ENCODE measurements around the gene TFEB.

Gene TFEB

GRCh38 chr6:41699063-41699462, 36.3 kb downstream of the TFEB start:
- H3K36me3 ChIP-seq (ENCODE audit: control insufficient read depth in 2 of 2, insufficient read depth in 1 of 2, low read length in 2 of 2), result no peaks in the 10 kb centered on the region
- H3K9me3 ChIP-seq (ENCODE audit: control insufficient read depth, insufficient read depth, low read depth, low read length), result no peaks in the 10 kb centered on the region
- CTCF ChIA-PET, result interaction anchor here (0.6 to 2.7 kb wide), 7 partner anchors 10 to 331 kb away, joined by 3 to 20 read pairs (median 5); partner anchors contain the start of gene TOMM6
- POLR2A ChIA-PET, result no interaction called here
- H3K4me3 ChIP-seq (ENCODE audit: low read depth, low read length), result no peak overlapping the region
- TF ChIP-seq ZNF610 (tag by site-specific recombination; IDR thresholded peaks at IDR 0.05; ENCODE audit: borderline replicate concordance) (no peak), GLI4 (tag by site-specific recombination; IDR thresholded peaks at IDR 0.05) (no peak), BCL6B (tag by site-specific recombination; IDR thresholded peaks at IDR 0.05) (no peak), SP3 (tag by site-specific recombination; IDR thresholded peaks at IDR 0.05) (no peak), YY2 (tag by site-specific recombination; IDR thresholded peaks at IDR 0.05) (no peak), HOXD13 (CRISPR knock-in tag; IDR thresholded peaks at IDR 0.05; ENCODE audit: borderline replicate concordance) (no peak), KLF16 (tag by site-specific recombination; IDR thresholded peaks at IDR 0.05) (no peak), ZNF48 (tag by site-specific recombination; IDR thresholded peaks at IDR 0.05) (no peak), ZNF561 (tag by site-specific recombination; IDR thresholded peaks at IDR 0.05; ENCODE audit: borderline replicate concordance) (no peak)
- H3K4me1 ChIP-seq (ENCODE audit: control insufficient read depth, insufficient read depth, low read length), result no peaks in the 10 kb centered on the region
- no peak overlapping the region for H3K27ac ChIP-seq (ENCODE audit: extremely low read depth, low read depth, low read length)

DNA sequence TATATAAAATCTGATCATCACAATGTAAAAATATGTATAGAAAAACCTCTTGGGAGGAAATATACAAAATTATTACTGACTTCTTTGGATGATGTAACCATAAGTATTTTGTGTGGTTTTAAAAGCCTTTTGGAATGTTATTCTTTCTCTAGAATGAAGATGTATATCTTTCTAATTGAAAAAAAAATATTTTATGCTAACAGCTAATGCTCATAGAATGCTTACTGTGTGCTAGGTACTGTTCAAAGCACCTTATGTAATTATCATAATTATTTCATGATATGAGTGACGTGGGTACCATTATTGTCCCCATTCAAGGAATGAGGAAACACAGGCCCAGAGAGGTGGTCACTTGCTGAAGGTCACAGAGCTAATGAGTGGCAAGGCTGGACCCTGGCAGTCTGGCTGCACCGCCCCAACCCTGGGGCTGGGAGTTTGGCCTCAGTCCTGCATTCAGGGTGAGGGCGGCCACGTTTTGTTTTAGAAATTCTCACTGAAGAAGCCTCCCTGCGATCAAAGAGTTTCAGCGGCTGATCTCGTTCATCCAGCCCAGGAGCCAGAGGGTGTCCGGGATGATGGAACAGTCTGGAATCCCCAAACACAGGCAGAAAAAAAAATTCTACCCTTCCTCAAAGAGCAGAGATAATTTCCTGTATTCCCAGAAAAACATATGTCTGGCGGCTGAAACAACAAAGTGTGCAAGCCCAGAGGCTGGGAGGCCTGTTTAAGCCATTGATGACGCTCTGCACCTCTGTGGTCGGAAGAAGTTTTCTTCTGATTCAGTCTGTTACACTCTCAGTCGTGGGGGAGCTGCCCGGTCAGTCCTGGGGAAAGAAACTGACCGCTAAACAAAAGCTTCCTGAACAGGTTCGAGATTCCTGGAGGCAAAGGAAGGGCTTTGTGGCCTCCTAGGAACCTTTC, 37.3 kb downstream of the TFEB start:
- Histone ChIP-seq H3K4me1 (ENCODE audit: control insufficient read depth, insufficient read depth, low read length) (no peaks in the 10 kb centered on the region), H3K4me3 (ENCODE audit: low read depth, low read length) (no peak overlapping the region), H3K27ac (ENCODE audit: extremely low read depth, low read depth, low read length) (no peak overlapping the region), H3K9me3 (ENCODE audit: control insufficient read depth, insufficient read depth, low read depth, low read length) (no peaks in the 10 kb centered on the region), H3K36me3 (ENCODE audit: control insufficient read depth in 2 of 2, insufficient read depth in 1 of 2, low read length in 2 of 2) (no peaks in the 10 kb centered on the region)
- POLR2A ChIA-PET, result no interaction called here
- CTCF ChIA-PET, result interaction anchor here (0.7 to 4.9 kb wide), 5 partner anchors 8 to 330 kb away, joined by 5 to 37 read pairs (median 6); no protein-coding TSS in a partner anchor
- TF ChIP-seq FEZF1 (tag by site-specific recombination; IDR thresholded peaks at IDR 0.05) (no peak), WT1 (tag by site-specific recombination; IDR thresholded peaks at IDR 0.05) (no peak)
- TF ChIP-seq, protein P1, sequence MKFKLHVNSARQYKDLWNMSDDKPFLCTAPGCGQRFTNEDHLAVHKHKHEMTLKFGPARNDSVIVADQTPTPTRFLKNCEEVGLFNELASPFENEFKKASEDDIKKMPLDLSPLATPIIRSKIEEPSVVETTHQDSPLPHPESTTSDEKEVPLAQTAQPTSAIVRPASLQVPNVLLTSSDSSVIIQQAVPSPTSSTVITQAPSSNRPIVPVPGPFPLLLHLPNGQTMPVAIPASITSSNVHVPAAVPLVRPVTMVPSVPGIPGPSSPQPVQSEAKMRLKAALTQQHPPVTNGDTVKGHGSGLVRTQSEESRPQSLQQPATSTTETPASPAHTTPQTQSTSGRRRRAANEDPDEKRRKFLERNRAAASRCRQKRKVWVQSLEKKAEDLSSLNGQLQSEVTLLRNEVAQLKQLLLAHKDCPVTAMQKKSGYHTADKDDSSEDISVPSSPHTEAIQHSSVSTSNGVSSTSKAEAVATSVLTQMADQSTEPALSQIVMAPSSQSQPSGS (tag by site-specific recombination; IDR thresholded peaks at IDR 0.05; ENCODE audit: low read depth), result peak; percentile 53; the same call in 1 of the 2 replicates
- TF ChIP-seq, protein P2, sequence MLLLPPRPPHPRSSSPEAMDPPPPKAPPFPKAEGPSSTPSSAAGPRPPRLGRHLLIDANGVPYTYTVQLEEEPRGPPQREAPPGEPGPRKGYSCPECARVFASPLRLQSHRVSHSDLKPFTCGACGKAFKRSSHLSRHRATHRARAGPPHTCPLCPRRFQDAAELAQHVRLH (tag by site-specific recombination; IDR thresholded peaks at IDR 0.05), result no peak

DNA sequence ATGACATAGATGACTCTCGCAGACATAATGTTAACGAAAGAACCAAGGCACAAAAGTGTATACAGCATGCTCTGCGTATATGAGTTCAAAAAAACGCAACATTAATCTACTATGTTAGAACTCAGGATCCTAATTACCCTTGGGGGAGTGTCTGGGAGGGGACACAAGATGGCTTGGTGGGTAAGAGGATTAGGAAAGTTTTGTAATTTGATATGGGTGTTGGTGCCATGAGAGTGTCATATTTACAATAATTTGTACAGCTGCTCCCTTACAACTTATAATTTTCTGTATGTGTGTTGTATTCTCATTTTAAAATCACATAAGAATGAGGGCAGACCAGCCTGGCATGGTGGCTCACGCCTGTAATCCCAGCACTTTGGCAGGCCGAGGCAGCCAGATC, 38.6 kb downstream of the TFEB start:
- POLR2A ChIA-PET, result no interaction called here
- no peak overlapping the region for H3K27ac ChIP-seq (ENCODE audit: extremely low read depth, low read depth, low read length)
- TF ChIP-seq KLF1 (tag by site-specific recombination; IDR thresholded peaks at IDR 0.05) (peak; percentile 67), ZNF121 (tag by site-specific recombination; IDR thresholded peaks at IDR 0.05) (peak; percentile 88), BCL6B (tag by site-specific recombination; IDR thresholded peaks at IDR 0.05) (no peak), ZXDB (tag by site-specific recombination; IDR thresholded peaks at IDR 0.05) (no peak), SP7 (tag by site-specific recombination; IDR thresholded peaks at IDR 0.05) (peak; percentile 85)
- no peaks in the 10 kb centered on the region for H3K9me3 ChIP-seq (ENCODE audit: control insufficient read depth, insufficient read depth, low read depth, low read length)
- no peaks in the 10 kb centered on the region for H3K36me3 ChIP-seq (ENCODE audit: control insufficient read depth in 2 of 2, insufficient read depth in 1 of 2, low read length in 2 of 2)
- no peak overlapping the region for H3K4me3 ChIP-seq (ENCODE audit: low read depth, low read length)
- CTCF ChIA-PET, result interaction anchor here (0.7 to 4.9 kb wide), 2 partner anchors 9 to 89 kb away, joined by 3 to 37 read pairs; no protein-coding TSS in a partner anchor
- H3K4me1 ChIP-seq (ENCODE audit: control insufficient read depth, insufficient read depth, low read length), result no peaks in the 10 kb centered on the region
